ENCODE data around the gene DOK5. TPM values are rescaled to one million over a fixed set of nuclear protein-coding genes. Genes with fewer than 3 reads are reported as not detected.

DOK5 gene
- total RNA-seq, 2 donors from 2014 or later, result 0.39 TPM; not detected in 1

DNA sequence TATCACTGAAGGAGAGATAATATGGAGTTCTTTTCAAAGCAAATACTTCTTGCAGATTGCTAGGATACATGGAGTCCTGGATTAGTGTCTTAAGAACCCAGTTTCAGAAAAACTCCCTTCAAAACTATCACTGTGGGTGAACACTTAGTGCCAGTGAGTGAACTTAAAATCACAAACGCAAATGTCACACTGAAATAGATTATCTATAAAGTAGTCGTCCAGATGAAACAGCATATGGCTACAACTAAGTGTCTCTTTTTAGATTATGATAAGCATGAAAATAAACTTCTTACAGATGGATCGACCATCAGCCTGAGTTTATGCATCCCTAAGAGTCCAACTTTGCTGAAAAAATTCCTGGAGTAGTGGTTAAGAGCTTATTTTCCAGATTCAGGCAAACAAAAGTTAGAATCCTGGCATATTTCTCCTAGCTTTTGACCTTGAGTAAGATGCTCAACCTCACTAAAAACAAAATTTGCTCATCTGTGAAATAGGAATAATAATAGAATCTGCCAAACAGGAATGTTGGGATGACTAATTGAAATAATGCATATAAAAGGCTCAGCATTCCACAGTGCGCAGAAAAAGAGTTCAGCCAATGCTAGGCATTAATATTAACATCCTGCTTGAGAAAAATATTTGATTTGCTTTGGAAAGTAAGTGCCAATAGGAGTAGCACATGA, 70.4 kb downstream of the DOK5 start:
- ATAC-seq (no peak), DNase-seq (no peak)
- intact Hi-C loops (cut with DNase I, micrococcal nuclease), result no loop called here

DNA sequence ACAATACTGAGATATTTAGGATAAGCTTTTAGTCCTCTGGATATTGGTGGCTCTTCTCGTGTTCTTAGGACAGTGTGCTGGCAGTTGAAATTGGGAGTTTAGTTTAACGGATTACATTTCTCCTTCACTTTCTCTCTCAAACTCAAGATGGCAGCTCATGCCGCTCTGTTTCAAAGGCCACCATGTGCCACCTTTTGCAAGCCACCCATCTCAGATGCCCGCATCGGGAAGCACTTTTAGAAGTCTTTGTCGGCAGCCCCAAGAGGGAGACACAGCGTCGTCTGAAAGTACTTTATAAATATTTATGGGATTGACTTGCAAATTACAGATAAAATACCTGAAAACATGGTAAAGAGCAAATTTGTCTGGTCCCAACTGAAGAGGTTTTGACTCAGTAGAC, 73.5 kb downstream of the DOK5 start:
- DNase-seq (no peak), ATAC-seq (no peak)
- intact Hi-C loops (cut with DNase I, micrococcal nuclease), result no loop called here

DNA sequence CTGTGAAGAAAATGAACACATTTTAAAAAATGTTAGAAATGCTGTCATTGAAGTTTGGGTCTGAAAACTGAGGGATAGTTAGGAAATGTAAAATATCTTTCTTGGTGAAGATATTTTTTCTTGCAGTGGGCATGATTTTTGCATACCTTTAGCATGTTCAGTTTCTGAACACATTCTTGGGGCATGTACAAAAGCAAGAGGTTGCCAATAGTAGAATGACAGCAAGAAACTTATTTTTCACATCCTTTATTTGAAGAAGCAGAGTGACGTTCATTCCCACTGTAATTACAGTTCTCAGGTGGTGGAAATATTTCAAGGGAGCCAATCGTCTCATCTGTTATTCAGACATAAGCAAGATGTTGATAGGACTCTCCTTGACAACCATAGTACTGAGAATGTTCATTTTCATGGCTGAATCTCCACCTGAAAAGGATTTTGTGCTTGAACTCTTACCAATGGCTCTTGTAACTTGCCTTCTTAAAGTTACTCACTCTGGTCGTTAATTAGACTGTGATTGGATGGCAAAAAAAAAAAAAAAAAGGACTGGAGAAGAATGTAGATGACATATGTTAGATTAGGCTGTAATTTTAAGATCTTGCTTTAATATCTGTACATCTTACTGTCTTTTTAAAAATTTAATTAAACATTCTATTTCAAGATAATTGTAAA, 74.4 kb downstream of the DOK5 start:
- intact Hi-C loops (cut with DNase I, micrococcal nuclease), result no loop called here
- ATAC-seq, result no peak

DNA sequence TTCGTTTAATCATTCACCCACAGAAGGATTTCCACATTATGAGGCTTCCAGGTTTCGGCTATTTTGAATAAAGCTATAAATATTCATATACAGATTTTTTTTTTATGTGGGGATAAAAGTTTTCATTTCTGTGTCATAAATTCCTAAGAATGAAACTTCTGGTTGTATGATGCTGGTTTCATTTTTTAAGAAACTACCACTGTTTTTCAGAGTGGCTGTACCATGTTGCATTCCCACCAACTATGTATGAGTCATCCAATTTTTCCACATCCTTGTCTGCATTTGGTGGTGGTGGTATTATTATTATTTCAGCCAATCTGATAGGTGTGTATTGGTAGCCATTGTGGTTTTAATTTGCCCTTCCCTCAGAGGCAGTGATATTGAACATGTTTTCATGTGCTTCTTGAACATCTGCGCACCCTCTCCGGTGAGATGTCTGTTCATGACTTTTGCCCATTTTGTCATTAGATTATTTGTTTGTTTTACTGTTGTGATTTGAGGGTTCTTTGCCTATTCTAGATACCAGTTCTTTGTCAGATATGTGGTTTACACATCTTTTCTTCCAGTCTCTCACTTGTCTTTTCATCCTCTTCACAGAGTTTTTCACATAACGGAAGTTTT, 75.5 kb downstream of the DOK5 start:
- DNase-seq (no peak), ATAC-seq (no peak)
- intact Hi-C loops (cut with DNase I, micrococcal nuclease), result no loop called here

More for the DNA sequence above, 74.4 kb downstream of the DOK5 start:
- DNase-seq, result no peak

DNA sequence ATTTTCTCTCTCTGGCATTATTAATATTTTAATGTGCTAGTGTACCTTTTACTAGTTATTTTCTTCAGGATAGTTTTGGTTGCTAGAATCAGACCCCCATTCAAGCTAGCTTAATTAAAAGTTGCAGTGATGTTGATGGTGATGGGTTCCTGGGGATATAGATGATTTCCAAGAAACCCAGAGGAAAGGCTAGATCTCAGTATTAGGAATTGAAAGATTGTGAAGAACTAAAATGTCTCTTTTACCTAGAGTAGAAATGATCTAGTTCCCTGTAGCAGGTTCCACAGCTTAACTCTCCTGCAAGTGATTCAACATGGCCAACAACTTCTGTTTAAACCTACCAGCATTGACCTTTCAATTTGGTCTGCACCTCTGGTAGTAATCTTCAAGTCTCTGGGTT, 78.6 kb downstream of the DOK5 start:
- DNase-seq, result no peak
- intact Hi-C loops (cut with DNase I, micrococcal nuclease), result no loop called here
- no peak for ATAC-seq

DNA sequence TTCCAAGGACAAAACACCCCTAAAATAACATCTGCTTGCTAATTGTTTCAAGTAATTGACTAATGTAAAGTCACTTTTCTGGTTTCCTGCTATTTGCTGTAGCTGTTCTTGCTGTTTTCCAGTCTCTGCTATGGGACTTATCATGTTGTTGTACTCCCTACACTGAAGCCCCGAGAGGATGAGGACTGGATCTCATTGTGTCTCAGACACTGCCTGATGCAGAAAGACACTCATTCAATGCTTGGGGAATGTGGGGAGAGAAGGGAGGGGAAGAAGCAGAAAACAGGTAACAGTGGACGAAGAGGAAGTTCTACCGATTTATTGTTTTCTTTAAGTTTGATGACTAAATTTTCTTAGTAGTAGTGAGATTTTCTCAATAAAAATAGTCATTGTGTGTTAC, 79.8 kb downstream of the DOK5 start:
- ATAC-seq (no peak), DNase-seq (no peak)
- intact Hi-C loops (cut with DNase I, micrococcal nuclease), result no loop called here

DNA sequence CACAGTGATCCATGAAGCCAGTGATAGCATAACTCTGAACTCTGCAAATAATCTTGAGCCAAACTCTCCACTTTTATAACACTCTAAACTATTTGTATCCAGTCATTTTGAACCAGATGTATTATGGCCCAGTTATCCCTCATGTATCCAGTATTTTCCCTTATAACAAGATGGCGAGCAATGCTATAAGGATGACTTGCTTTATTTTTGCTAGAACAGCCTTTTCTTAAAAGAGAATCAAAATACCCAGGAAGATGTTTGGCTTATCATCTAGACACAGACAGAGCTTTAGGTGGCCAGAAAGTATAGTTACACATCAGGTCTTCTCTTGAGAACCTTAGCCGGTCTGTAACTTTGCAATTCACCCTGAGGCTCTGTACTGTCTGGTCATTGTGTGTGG, 81.0 kb downstream of the DOK5 start:
- DNase-seq (no peak), ATAC-seq (no peak)
- intact Hi-C loops (cut with DNase I, micrococcal nuclease), result no loop called here

DNA sequence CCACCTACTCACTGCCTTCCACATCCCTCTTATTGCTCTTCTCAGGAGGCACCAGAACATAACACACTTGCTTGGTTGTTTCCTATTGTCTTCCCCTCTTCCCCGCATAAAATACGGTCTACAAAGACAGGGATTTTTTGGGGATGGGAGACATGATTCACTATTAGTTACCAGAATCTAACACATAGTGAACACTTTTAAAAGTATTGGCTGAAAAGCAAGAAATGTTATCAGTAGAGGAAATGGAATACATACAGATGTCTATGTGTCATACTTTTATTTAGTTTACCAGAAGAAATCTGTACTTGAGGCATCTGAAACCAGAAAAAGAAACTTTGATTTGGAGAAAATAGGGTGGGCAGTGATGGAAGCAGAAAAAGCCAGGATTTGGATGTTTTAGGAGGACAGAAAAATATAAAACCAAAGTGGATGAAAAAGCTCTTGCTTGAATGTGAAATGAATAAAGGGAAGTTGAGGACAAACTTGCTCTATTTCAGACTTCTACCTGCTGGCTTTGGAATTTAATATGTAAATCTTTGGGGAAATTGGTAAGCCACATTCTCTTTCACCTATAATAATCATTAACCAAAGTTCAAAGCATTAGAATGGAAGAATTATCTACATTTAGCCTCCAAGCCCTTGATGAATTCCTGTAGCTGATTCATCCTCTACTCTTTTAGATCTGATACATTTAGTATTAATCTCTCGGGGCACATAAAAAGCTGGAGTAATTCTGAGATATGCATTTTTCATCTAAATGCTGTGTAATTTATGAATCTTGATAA, 82.6 kb downstream of the DOK5 start:
- DNase-seq (no peak), ATAC-seq (no peak)
- intact Hi-C loops (cut with DNase I, micrococcal nuclease), result no loop called here

DNA sequence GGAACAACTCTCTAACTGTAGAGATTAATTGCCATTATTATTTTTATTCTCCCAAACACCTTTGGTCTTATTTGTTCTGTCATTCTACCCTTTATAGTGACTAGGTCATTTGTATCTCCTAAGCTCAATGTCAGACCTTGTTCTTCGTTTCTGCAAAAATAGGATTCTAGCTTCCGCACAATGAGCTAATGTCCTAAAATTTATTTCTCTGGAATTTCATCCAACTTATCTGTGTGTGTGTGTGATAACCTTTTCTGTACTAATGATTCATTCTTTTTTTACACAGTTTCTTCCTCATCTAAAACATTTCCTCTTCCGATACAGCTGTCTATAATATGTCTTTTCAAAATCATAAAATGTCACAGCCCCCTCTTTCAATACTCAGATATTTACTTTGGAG, 84.5 kb downstream of the DOK5 start:
- intact Hi-C loops (cut with DNase I, micrococcal nuclease), result no loop called here
- no peak for ATAC-seq
- no peak for DNase-seq

DNA sequence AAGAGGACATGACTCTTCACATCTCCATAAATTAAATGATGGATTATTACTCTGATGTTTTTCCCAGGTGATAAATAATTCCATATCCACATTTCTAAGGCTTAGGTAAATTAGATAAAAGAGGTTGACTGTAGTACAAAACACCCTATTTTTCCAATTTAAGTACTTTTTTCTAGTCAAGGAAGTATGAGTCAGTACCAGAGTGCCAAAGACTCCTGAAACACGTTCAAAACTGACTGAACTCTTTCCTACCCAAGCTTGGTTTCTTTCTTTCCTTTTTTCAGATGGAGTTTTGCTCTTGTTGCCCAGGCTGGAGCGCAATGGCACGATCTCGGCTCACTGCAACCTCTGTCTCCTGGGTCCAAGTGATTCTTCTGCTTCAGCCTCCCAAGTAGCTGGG, 85.0 kb downstream of the DOK5 start:
- DNase-seq (no peak), ATAC-seq (no peak)
- intact Hi-C loops (cut with DNase I, micrococcal nuclease), result no loop called here

DNA sequence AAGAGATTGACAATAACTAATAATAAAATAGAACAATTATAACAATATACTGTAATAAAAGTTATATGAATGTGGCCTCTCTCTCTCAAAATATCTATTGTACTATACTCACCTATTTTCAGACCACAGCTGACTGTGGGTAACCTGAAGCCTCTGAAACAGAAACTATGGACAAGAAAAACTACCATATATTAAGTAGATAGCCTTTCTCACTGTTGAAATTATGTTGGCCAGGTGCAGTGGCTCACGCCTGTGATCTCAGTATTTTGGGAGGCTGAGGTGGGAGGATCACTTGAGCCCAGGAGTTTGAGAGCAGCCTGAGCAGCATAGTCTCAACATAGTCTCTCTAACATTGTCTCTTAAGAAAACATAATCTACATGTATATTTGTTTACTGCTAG, 89.9 kb downstream of the DOK5 start:
- DNase-seq (no peak), ATAC-seq (no peak)
- intact Hi-C loops (cut with DNase I, micrococcal nuclease), result no loop called here

DNA sequence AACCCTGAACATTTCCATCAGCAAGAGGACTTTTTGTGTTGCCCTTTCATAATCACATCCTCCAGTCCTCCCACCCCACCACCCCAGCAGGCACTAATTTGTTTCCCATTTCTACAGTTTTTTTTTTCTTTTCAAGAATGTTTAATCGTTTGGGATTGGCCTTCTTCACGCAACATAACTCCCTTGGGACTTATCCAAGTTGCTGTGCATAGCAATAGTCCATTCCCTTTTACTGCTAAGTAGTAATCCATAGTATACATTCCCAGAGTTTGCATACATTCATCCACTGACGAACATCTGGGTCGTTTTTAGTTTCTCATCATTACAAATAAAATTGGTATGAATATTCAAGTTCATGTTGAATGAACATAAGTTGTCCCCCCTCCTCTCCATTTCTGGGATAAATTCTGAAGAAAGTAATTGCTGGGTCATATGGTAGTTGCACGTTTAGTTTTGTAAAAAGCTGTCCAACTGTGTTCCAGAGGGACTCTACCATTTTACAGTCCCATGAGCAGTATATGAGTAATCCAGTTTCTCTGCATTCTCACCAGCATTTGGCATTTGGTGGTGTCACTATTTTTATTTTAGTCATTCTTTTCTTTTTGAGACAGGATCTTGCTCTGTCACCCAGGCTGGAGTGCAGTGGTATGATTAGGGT, 90.8 kb downstream of the DOK5 start:
- intact Hi-C loops (cut with DNase I, micrococcal nuclease), result no loop called here
- DNase-seq (no peak), ATAC-seq (no peak)

DNA sequence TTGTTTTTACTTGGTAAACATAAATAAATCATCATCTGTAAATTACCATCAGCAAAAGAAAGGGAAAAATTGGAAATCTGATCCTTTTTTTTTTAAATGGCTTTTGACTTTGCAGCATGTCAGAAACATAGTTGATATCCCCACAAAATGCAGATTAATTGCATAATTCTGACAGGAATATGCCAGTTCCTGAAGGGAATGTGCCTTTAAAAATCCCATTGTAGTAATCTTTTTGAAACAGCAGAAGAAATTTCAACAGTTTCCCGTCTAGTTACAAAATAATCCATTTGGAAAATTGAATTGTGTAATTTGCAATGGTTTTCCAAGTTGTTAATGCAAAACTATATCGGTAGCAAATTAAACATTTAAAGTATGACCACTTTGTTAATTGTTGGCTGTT, 95.2 kb downstream of the DOK5 start:
- no peak for ATAC-seq
- intact Hi-C loops (cut with DNase I, micrococcal nuclease), result no loop called here
- DNase-seq, result no peak

DNA sequence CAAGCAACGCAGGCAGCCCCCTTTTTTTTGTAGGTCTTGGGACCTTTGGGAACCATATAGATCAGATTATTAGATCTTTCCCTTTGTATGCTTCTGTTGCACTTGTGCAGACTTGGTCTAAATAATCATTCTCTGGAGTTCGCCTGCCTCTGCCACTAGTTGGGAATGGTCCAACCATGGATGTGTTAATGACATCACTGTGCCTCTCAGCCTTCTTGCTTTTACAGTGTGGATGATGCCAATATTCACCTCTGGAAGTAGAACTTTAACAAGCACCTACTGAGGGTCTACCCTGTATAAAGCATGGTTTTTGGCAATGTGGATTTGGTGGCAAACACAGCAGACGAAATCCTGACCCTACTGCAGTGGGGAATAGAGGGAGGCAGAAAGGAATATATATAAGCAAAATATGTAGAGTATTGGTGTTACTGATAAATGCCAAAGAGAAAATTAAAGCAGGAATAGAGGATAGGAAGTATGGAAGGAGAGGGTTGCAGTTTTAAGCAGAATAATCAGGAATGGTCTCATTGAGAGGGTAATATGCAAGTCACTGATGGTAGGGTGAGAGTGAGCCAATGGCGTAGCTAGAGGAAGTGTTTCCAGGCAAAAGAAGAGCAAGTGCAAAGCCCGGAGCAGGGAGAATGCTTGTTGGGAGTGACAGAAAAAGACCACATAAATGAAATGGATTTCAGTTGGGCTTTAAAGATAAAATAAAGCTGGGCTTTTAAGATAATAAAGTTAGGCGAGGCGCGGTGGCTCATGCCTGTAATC, 97.5 kb downstream of the DOK5 start:
- no peak for ATAC-seq
- intact Hi-C loops (cut with DNase I, micrococcal nuclease), result no loop called here
- no peak for DNase-seq

DNA sequence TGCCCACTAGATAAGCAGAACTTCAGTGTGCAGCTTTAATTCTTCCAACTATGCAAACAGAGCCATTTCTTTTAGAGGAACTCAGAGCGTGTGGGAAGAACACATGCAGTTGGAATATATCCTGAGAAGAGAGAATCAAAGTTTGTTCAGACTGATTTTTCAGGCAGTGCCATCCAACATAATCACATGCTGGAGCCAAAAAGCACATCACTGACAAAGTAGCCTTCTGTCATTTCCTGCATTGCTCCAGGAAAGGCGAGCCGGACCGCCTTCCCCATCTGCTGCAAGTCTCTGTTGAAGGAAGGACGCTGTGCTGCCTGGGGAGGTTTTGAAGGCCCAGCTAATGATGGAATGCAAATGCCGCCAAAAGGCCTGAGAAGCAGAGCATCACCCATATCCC, 98.4 kb downstream of the DOK5 start:
- DNase-seq (no peak), ATAC-seq (no peak)
- intact Hi-C loops (cut with DNase I, micrococcal nuclease), result no loop called here

DNA sequence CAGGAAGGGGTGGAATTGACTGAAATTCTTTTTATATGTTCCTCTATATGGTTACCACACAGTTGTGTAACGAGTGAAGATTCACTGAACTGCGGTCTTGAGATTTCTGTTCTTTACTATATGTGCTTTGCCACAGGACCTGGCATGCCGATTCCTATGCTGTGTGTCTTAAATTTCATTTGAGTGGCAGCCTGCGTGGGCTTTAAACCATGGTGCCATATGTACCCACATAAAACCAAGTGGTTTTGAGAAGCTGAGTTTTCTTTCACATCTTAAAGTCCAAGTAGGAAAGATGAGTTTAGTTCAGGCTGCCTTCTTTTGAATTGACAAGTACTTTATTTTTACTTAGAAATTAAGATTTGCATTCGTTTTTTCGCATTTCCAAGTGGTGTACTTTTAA, 101.1 kb downstream of the DOK5 start:
- ATAC-seq, result no peak
- intact Hi-C loops (cut with DNase I, micrococcal nuclease), result no loop called here
- no peak for DNase-seq

DNA sequence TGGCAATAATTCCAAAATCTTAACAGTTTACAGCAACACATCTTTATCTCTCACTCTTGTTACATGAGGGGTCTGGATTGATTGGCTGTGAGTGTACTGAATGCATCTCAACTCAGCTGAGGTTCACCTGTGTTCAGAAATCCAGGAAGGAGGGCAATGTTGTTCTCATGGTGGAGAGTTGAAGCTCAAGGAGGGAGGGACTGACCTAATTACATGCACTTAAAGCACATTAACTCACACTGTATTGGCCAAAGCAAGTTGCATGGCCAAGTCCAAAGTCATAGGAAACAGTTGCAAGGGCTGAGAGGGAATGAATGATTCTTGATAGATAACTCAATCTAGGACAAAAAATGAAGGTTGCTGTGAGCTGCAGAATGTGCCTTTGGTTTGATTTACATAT, 102.2 kb downstream of the DOK5 start:
- DNase-seq (no peak), ATAC-seq (no peak)
- intact Hi-C loops (cut with DNase I, micrococcal nuclease), result no loop called here

DNA sequence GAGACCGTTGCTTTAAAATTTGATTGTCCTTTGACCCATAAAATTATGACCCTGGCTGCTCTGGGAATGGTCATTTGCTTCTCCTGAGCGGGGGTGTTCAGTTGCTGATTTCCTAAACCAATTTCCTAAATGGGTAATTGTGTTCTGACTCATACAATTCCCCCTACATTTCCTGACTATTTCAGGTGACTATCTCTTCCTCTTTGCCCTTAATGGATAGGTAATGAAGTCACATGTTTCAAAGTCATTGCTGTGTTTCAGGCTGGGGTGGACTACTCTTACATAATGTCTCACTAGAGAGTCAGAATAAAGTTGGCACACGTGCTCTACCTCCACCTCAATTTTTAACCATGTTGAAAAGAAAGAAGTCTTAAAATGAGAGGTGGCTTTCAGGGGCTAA, 109.8 kb downstream of the DOK5 start:
- no peak for ATAC-seq
- intact Hi-C loops (cut with DNase I, micrococcal nuclease), result no loop called here

DNA sequence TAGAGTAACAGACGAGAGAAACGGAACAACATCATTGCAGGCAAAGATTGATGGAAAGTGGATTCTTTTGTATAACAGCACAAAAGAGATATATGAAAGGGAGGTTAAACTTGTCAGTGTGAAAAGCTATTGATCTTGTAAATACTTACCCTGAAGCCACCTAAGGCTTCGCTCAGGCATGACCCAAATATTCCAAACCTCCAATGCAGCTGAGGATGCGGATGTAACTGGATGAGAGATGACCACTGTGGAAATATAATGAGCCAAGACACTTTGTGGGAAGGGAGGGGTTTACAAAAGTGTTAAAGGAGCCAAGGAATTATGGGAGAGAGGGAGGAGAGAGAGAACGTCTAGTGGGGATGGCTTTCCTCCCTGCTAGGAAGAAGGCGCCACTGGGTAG, 112.0 kb downstream of the DOK5 start:
- ATAC-seq, result no peak
- no peak for DNase-seq
- intact Hi-C loops (cut with DNase I, micrococcal nuclease), result no loop called here

More for the DNA sequence above, 109.8 kb downstream of the DOK5 start:
- DNase-seq, result no peak

Data from left colon (tissue), 2 donors.